OCI-LY3 (cell line): Measurements from ENCODE around the gene KCNMA1.

Source experiments
- H2AFZ ChIP-seq: fragments of 200-600, 300-600 bp; shearing (Covaris generic); 2 replicates; pipeline ENCODE4 v1.6.0; 2014; ENCODE audit warnings: antibody characterized with exemption, low read depth, low read length
- H3K27ac ChIP-seq: fragments of 200-600, 300-600 bp; sonication (generic); 2 replicates; pipeline ENCODE4 v1.5.1; 2014; ENCODE audit warnings: mild to moderate bottlenecking, low read length, moderate library complexity, mixed read lengths
- H3K27me3 ChIP-seq: fragments of 200-600, 300-600 bp; sonication (generic); 2 replicates; pipeline ENCODE4 v1.6.1; 2014; ENCODE audit warnings: low read depth, low read length, mixed read lengths
- H3K36me3 ChIP-seq: fragments of 200-600, 300-600 bp; sonication (generic); replicated peaks from 2 replicates; pipeline ENCODE3; 2014; ENCODE audit warnings: low read depth, low read length, mixed read lengths
- H3K4me1 ChIP-seq: fragments of 300-600, 200-600 bp; sonication (generic); 2 replicates; pipeline ENCODE4 v1.6.1; 2014; ENCODE audit warnings: low read length, mixed read lengths
- H3K4me2 ChIP-seq: fragments of 200-600, 300-600 bp; sonication (generic); 2 replicates; pipeline ENCODE4 v1.6.1; 2014; ENCODE audit warnings: low read length, mixed read lengths
- H3K4me3 ChIP-seq: fragments of 300-600, 200-600 bp; sonication (generic); 2 replicates; pipeline ENCODE4 v1.5.1; 2014; ENCODE audit warnings: antibody characterized with exemption, mild to moderate bottlenecking, low read length, moderate library complexity
- H3K79me2 ChIP-seq: fragments of 300-600, 200-600 bp; shearing (Covaris generic); 2 replicates; pipeline ENCODE4 v1.6.1; 2014; ENCODE audit warnings: mild to moderate bottlenecking, low read length, mixed read lengths
- H3K9ac ChIP-seq: fragments of 300-600, 200-600 bp; shearing (Covaris generic); 2 replicates; pipeline ENCODE4 v1.6.0; 2014; ENCODE audit warnings: mild to moderate bottlenecking, low read length, moderate library complexity
- H3K9me3 ChIP-seq: fragments of 200-600, 300-600 bp; shearing (Covaris generic); 2 replicates; pipeline ENCODE4 v1.6.1; 2014; ENCODE audit warnings: low read length, mixed read lengths; ENCODE audit not compliant: insufficient read depth
- H4K20me1 ChIP-seq: fragments of 200-600, 300-600 bp; sonication (generic); 2 replicates; pipeline ENCODE4 v1.6.1; 2016; ENCODE audit warnings: low read length, mixed read lengths; ENCODE audit not compliant: insufficient read depth
- CTCF ChIP-seq: fragments of 200-600, 300-600 bp; sonication (generic); IDR thresholded peaks from 2 replicates; pipeline ENCODE4 v1.5.1; 2014; ENCODE audit warnings: antibody characterized with exemption, low read length, low read depth
- EZH2phosphoT487 ChIP-seq: fragments of 200-600 bp; shearing (Covaris generic); IDR thresholded peaks from 2 replicates; pipeline ENCODE4 v1.6.1; 2018; ENCODE audit warnings: antibody characterized with exemption, mixed run types, low read depth

KCNMA1 gene

GRCh38 chr10:77310288-77310840, 327.2 kb downstream of the KCNMA1 start:
- TF ChIP-seq EZH2phosphoT487 (no peak), CTCF (no peak)
- peaks cover 93% of the 10 kb centered on the region for H4K20me1 ChIP-seq
- no peak overlapping the region for H3K4me2 ChIP-seq
- H3K9ac ChIP-seq, result no peak overlapping the region
- H3K36me3 ChIP-seq, result no peaks in the 10 kb centered on the region
- no peak overlapping the region for H2AFZ ChIP-seq
- H3K9me3 ChIP-seq, result no peaks in the 10 kb centered on the region
- peaks cover 23% of the 10 kb centered on the region for H3K4me1 ChIP-seq
- no peak overlapping the region for H3K4me3 ChIP-seq
- H3K27me3 ChIP-seq, result no peaks in the 10 kb centered on the region
- no peaks in the 10 kb centered on the region for H3K79me2 ChIP-seq
- H3K27ac ChIP-seq, result no peak overlapping the region

- Histone ChIP-seq H3K9ac (no peak overlapping the region), H3K4me3 (no peak overlapping the region), H3K9me3 (no peaks in the 10 kb centered on the region), H3K79me2 (no peaks in the 10 kb centered on the region), H3K27ac (no peak overlapping the region), H3K4me2 (no peak overlapping the region), H4K20me1 (peaks cover 94% of the 10 kb centered on the region), H2AFZ (no peak overlapping the region), H3K36me3 (peaks cover 3% of the 10 kb centered on the region), H3K27me3 (no peaks in the 10 kb centered on the region), H3K4me1 (peaks cover 32% of the 10 kb centered on the region)
- TF ChIP-seq EZH2phosphoT487 (no peak), CTCF (no peak)
These were observed 328.1 kb downstream of the KCNMA1 start for GRCh38 chr10:77309509-77309908.

GRCh38 chr10:77309092-77309491, 328.5 kb downstream of the KCNMA1 start:
- Histone ChIP-seq H4K20me1 (peaks cover 94% of the 10 kb centered on the region), H3K36me3 (peaks cover 7% of the 10 kb centered on the region), H3K9me3 (no peaks in the 10 kb centered on the region), H3K4me3 (no peak overlapping the region), H3K4me1 (peaks cover 35% of the 10 kb centered on the region), H3K79me2 (no peaks in the 10 kb centered on the region), H3K9ac (no peak overlapping the region), H3K4me2 (no peak overlapping the region), H3K27me3 (no peaks in the 10 kb centered on the region), H3K27ac (no peak overlapping the region), H2AFZ (no peak overlapping the region)
- TF ChIP-seq CTCF (no peak), EZH2phosphoT487 (no peak)

GRCh38 chr10:77308084-77308732, 329.4 kb downstream of the KCNMA1 start:
- Histone ChIP-seq H3K27me3 (no peaks in the 10 kb centered on the region), H3K79me2 (no peaks in the 10 kb centered on the region), H3K4me3 (no peak overlapping the region), H3K4me1 (peaks cover 35% of the 10 kb centered on the region), H3K4me2 (no peak overlapping the region), H3K9me3 (no peaks in the 10 kb centered on the region), H3K9ac (no peak overlapping the region), H3K27ac (no peak overlapping the region), H3K36me3 (peaks cover 16% of the 10 kb centered on the region), H2AFZ (no peak overlapping the region), H4K20me1 (peaks cover 97% of the 10 kb centered on the region)
- TF ChIP-seq EZH2phosphoT487, result no peak
- no peak for TF ChIP-seq CTCF
